AG20443 (cell line): ENCODE measurements around the gene ACVR1B.

Source experiments
- DNase-seq: peaks from one replicate; pipeline ENCODE4 v3.0.0; 2012; ENCODE audit warnings: low spot score, mixed read lengths

The ACVR1B gene

GRCh38 chr12:51970904-51971646, 19.6 kb downstream of the ACVR1B start:
- no peak for DNase-seq

DNA sequence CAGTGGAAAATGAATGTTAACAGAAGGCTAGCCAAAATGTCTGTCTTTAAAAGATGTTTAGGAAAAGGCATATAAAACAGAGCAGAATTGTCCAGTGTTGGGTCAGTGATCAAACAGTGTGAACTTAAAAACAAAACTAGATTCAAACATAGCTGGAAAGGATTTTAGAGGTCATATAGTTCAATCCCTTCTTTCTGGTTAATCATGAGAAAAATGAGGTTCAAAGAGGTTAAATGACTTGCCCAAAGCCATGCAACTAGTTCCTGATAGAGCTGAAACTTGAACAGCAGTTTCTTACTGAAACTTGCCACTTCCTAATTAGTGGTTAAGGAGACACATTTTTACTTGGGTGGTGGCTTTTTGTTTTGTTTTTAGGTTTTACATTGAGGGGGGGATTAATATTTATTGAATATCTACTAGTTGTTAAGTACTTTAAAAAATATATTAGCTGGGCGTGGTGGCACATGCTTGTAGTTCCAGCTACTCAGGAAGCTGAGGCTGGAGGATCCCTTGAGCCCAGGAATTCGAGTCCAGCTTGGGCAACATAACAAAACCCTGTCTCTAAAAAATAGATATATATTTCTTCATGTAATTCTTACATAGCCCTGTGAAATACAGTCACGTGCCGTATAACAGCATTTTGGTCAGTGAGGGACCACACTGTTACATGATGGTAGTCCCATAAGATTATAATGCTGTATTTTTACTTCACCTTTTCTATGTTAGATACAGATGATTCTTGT, 20.4 kb downstream of the ACVR1B start:
- no peak for DNase-seq

- DNase-seq: no peak
Observed at GRCh38 chr12:51972422-51972812, 20.9 kb downstream of the ACVR1B start.

DNA sequence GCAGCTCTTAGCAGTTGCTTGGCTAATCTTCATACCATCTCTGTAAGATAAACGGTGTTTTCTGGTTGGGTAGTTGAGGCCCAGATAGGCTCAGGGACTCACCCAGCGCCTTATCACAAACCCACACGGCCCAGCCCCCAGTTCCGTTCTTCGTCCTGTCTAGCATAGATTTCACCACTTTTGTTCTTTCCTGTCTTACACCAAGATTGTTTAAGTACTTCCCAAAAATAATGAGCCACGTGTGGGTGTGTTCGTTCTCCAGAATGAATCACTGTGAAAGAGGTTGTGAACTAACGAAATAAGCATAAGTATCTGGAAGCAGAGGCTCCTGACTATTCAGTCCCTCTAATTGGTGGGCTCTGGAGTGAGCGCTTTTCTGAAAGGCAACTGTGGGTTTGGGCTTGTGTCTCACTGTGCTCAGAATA, 21.4 kb downstream of the ACVR1B start:
- DNase-seq: peak; percentile 58

DNA sequence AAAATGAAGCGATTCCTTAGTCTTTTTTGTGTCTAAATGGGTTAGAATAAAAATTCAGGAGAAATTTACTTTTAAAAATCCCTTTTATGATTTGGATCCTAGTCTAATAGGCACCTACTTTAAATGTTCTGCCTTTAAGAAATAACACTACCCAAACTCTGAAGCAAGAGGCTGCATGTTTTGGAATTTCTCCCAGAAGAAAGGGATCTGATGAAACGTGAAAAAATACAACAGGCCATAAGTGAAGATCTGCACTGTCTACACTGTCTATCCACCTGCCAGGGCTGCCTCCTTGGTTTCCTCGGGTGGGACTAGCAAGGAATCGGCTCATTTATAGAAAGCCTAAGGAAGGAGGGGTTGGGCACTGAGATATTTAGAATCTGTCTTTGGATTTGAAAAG, 22.1 kb downstream of the ACVR1B start:
- DNase-seq: peak; percentile 48

GRCh38 chr12:51974646-51975045, 23.1 kb downstream of the ACVR1B start:
- DNase-seq: no peak

GRCh38 chr12:51975196-51975595, 23.7 kb downstream of the ACVR1B start:
- DNase-seq: no peak

GRCh38 chr12:51976376-51977160, 25.1 kb downstream of the ACVR1B start:
- DNase-seq: peak; percentile 40

GRCh38 chr12:51977320-51977753, 25.8 kb downstream of the ACVR1B start:
- DNase-seq: no peak

DNA sequence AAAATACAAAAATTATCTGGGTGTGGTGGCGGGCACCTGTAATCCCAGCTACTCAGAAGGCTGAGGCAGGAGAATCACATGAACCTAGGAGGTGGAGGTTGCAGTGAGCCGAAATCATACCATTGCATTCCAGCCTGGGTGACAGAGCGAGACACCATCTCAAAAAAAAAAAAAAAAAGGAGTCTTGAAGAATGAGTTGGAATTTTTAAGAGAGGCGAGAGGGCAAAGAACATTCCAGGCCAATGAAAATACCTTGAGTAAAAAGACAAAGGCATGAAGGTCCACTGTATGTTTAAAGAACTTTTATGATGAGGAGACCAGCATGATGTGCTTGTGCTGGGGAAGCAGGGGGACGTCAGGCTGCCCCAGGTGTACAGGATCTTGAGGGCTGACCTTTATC, 27.8 kb downstream of the ACVR1B start:
- DNase-seq: peak; percentile 30

GRCh38 chr12:51980051-51980808, 28.7 kb downstream of the ACVR1B start:
- peak; percentile 92 for DNase-seq

- no peak for DNase-seq
Observed at GRCh38 chr12:51980809-51981127, 29.3 kb downstream of the ACVR1B start.

- no peak for DNase-seq
Observed at GRCh38 chr12:51984657-51985056, 33.2 kb downstream of the ACVR1B start.

DNA sequence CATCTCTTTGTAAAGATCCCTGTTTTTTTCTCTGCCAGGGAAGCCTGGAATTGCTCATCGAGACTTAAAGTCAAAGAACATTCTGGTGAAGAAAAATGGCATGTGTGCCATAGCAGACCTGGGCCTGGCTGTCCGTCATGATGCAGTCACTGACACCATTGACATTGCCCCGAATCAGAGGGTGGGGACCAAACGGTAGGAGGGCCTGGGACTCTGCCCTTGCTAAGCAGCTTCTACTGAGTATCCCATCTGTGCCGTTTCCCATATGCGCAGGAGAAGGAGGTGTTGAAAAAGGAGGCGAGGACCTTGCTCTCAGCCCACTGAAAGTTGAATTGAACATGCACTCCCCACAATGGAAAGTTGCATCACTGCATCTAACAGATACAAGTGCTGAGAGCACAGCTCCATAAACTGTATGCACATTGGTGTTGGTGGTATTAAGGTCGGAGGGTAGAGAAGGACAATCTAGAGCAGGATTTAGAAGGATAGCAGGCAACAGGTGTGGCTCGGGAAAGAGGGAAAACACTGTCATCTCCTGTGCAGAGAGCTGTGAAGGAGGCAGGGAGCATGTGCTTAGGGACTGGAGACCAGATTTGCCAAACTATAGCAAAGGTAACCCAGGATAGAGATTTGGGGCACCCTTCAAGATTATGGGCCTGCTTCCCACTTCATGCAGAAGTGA, 33.8 kb downstream of the ACVR1B start:
- no peak for DNase-seq

GRCh38 chr12:51986834-51987233, 35.3 kb downstream of the ACVR1B start:
- DNase-seq: no peak

GRCh38 chr12:51992246-51992645, 40.7 kb downstream of the ACVR1B start:
- no peak for DNase-seq

- no peak for DNase-seq
Observed at GRCh38 chr12:51994539-51994820, 43.0 kb downstream of the ACVR1B start.

DNA sequence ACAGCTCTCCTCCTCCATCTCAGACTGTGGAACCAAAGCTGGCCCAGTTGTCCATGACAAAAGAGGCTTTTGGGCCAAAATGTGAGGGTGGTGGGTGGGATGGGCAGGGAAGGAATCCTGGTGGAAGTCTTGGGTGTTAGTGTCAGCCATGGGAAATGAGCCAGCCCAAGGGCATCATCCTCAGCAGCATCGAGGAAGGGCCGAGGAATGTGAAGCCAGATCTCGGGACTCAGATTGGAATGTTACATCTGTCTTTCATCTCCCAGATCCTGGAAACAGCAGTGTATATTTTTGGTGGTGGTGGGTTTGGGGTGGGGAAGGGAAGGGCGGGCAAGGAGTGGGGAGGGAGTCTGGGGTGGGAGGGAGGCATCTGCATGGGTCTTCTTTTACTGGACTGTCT, 43.5 kb downstream of the ACVR1B start:
- DNase-seq: peak; percentile 87

GRCh38 chr12:51997136-51997535, 45.6 kb downstream of the ACVR1B start:
- no peak for DNase-seq

DNA sequence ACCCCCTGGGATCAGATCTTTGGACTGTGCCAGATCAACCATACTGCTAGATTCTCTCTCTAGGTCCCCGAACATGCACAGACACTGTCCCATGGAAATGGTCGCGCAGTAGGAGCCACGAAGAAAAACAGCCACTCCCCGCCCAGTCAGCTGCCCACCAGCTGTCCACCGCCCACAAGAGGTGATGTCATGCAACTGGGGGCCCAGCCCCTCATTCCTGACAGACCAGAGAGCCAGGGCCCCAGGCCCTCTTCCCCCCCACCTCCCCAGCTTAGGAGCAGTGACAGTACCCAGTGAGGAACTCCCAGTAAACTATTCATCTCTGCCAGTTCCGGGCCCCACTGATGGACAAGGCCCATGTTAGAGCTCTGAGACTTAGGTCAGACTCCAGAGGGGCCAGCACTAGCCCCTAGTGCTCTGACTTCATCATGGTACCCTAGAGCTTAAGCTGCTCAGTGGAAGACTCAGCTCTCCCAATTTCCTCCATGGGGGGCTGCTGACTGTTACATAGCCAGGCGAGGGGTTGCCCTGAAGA, 51.6 kb downstream of the ACVR1B start:
- DNase-seq: no peak

DNA sequence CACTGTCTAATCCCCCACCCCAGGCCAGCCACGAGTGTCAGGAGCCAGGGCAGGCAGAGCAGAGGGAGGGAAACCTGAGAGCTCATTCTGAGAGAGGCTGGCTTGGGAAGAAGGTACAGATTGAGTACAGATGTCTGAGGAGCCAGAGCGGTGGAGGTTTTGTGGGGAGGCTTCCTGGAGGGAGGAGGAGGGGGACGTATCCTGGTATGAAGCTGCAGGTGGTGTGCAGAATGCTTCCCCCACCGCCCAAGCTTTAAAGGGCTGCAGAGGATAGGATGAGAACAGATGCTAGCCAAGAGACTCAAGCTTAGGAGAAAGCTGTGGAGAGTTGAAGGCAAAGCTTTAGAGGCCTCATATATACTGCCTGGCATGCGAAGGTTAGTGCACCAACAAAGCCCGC, 52.1 kb downstream of the ACVR1B start:
- DNase-seq: no peak
